Stimulated activated CD4-positive, alpha-beta T cell treated with anti-CD3 and anti-CD28 coated beads, TNF-alpha, amount 100 ng/mL, for 48 hours (primary cell): ENCODE data around the gene AGAP2.
"Not testable (repeated sequence)": the region's sequence is repeated elsewhere in the genome, so short reads cannot be mapped to it uniquely, and the experiment has no call there.

ENCODE experiments used
- DNase-seq, 3 donors: peaks; one replicate each; pipeline ENCODE4 v3.0.0-alpha.2; 2020; ENCODE audit warnings: low read depth in 3 of 3

AGAP2 gene

GRCh38 chr12:57723630-57723962 lies 14.9 kb downstream of the AGAP2 start:
- no peak for DNase-seq

- no peak for DNase-seq
Observed at GRCh38 chr12:57722716-57723629, 15.6 kb downstream of the AGAP2 start.

GRCh38 chr12:57721846-57722608 lies 16.5 kb downstream of the AGAP2 start:
- DNase-seq: not testable (repeated sequence)

GRCh38 chr12:57720606-57721595 lies 17.6 kb downstream of the AGAP2 start:
- no peak for DNase-seq

- no peak for DNase-seq
Observed at GRCh38 chr12:57719777-57720605, 18.6 kb downstream of the AGAP2 start.

GRCh38 chr12:57718641-57719528 lies 19.7 kb downstream of the AGAP2 start:
- DNase-seq: no peak

- DNase-seq: no peak
Observed at GRCh38 chr12:57717846-57718640, 20.5 kb downstream of the AGAP2 start.

- no peak for DNase-seq
Observed at GRCh38 chr12:57717131-57717530, 21.4 kb downstream of the AGAP2 start.

- no peak for DNase-seq
Observed at GRCh38 chr12:57716305-57716704, 22.2 kb downstream of the AGAP2 start.

GRCh38 chr12:57715786-57716185 lies 22.8 kb downstream of the AGAP2 start:
- no peak for DNase-seq

- DNase-seq: not testable (repeated sequence)
Observed at GRCh38 chr12:57715036-57715748, 23.4 kb downstream of the AGAP2 start.

GRCh38 chr12:57713209-57713608 lies 25.3 kb downstream of the AGAP2 start:
- DNase-seq: no peak

- no peak for DNase-seq
Observed at GRCh38 chr12:57712701-57713100, 25.8 kb downstream of the AGAP2 start.

GRCh38 chr12:57708296-57708695 lies 30.2 kb downstream of the AGAP2 start:
- DNase-seq: no peak

GRCh38 chr12:57707250-57707649 lies 31.3 kb downstream of the AGAP2 start:
- DNase-seq: no peak

- DNase-seq: no peak
Observed at GRCh38 chr12:57700317-57700716, 38.2 kb downstream of the AGAP2 start.

GRCh38 chr12:57698414-57698813 lies 40.1 kb downstream of the AGAP2 start:
- DNase-seq: no peak

GRCh38 chr12:57697076-57697475 lies 41.5 kb downstream of the AGAP2 start:
- DNase-seq: no peak
